WI38 (cell line): ENCODE results near the gene NFKBIA.
"Not testable (repeated sequence)": the region's sequence is repeated elsewhere in the genome, so short reads cannot be mapped to it uniquely, and the experiment has no call there.

Experiments used
- H3K4me3 ChIP-seq: 2 replicates; pipeline ENCODE4 v1.5.1; 2011; ENCODE audit warnings: low read depth, mild to moderate bottlenecking, control low read depth, low read length
- CTCF ChIP-seq: IDR thresholded peaks from 2 replicates; pipeline ENCODE4 v1.5.1; 2012; ENCODE audit warnings: low read depth, mild to moderate bottlenecking, control low read depth, low read length

The NFKBIA gene

GRCh38 chr14:35383569-35384454, 20.7 kb downstream of the NFKBIA start:
- TF ChIP-seq CTCF = no peak

GRCh38 chr14:35380794-35381193, 23.8 kb downstream of the NFKBIA start:
- H3K4me3 ChIP-seq = no peak overlapping the region
- TF ChIP-seq CTCF = no peak

More at GRCh38 chr14:35383569-35384454, 20.7 kb downstream of the NFKBIA start:
- H3K4me3 ChIP-seq = no peak overlapping the region

GRCh38 chr14:35379234-35379933, 25.2 kb downstream of the NFKBIA start:
- not testable (repeated sequence) for H3K4me3 ChIP-seq

- H3K4me3 ChIP-seq = no peak overlapping the region
- no peak for TF ChIP-seq CTCF
These were observed 25.9 kb downstream of the NFKBIA start for GRCh38 chr14:35378425-35379233.

- no peak for TF ChIP-seq CTCF
- no peak overlapping the region for H3K4me3 ChIP-seq
These were observed 29.0 kb downstream of the NFKBIA start for GRCh38 chr14:35375558-35376025.

GRCh38 chr14:35374263-35374712, 30.3 kb downstream of the NFKBIA start:
- H3K4me3 ChIP-seq = no peak overlapping the region
- TF ChIP-seq CTCF = no peak

- H3K4me3 ChIP-seq = not testable (repeated sequence)
These were observed 31.3 kb downstream of the NFKBIA start for GRCh38 chr14:35373208-35373607.
